Common myeloid progenitor, CD34-positive (primary cell): ENCODE measurements around the gene CDH9.

Source experiments
- CTCF ChIA-PET: fragments of 350-600 bp; sonication (Branson Sonifier 250); formaldehyde crosslinking; loops from one replicate; lab custom pipeline; 2021; ENCODE audit warnings: antibody characterized with exemption; lab: Charles Lee
- POLR2A ChIA-PET: fragments of 350-600 bp; sonication (Branson Sonifier 250); formaldehyde crosslinking; loops from one replicate; lab custom pipeline; 2021; ENCODE audit warnings: antibody characterized with exemption; lab: Charles Lee
- DNase-seq, 3 donors: peaks; one replicate each; pipeline versions ENCODE4 v3.0.0 to v3.0.0-alpha.2; 2013
- H3K27ac ChIP-seq, 2 experiments: 1 replicate in 1 of 2; 2 replicates in 1 of 2; pipeline ENCODE4 v1.7.0; 2013; ENCODE audit warnings: inconsistent platforms in 2 of 2, low read length in 2 of 2, mild to moderate bottlenecking in 2 of 2, low read depth in 1 of 2, moderate library complexity in 1 of 2; ENCODE audit not compliant: severe bottlenecking in 2 of 2, insufficient read depth in 1 of 2, poor library complexity in 1 of 2
- H3K27me3 ChIP-seq, 5 experiments: replicated peaks in 2 of 5; 1 replicate in 3 of 5; 2 replicates in 2 of 5; pipeline versions ENCODE4 v1.6.1 to v1.7.0; 2013; ENCODE audit warnings: low read length in 4 of 5, mild to moderate bottlenecking in 2 of 5, moderate library complexity in 2 of 5, inconsistent platforms in 1 of 5; ENCODE audit not compliant: insufficient read depth in 5 of 5, control insufficient read depth in 4 of 5
- H3K36me3 ChIP-seq, 4 experiments: 1 replicate in 2 of 4; 2 replicates in 2 of 4; pipeline versions ENCODE4 v1.6.1 to v1.7.0; 2013; ENCODE audit warnings: low read length in 3 of 4, control low read depth in 1 of 4, mild to moderate bottlenecking in 1 of 4; ENCODE audit not compliant: control insufficient read depth in 4 of 4, insufficient read depth in 4 of 4
- H3K4me1 ChIP-seq, 4 experiments: 1 replicate in 3 of 4; 2 replicates in 1 of 4; pipeline versions ENCODE4 v1.6.1 to v1.7.1; 2013; ENCODE audit warnings: low read length in 3 of 4, mild to moderate bottlenecking in 3 of 4, control low read depth in 1 of 4, inconsistent platforms in 1 of 4, moderate library complexity in 1 of 4; ENCODE audit not compliant: control insufficient read depth in 4 of 4, insufficient read depth in 4 of 4; ENCODE audit errors: control extremely low read depth in 1 of 4
- H3K4me3 ChIP-seq, 7 experiments: 1 replicate in 4 of 7; 2 replicates in 3 of 7; pipeline versions ENCODE4 v1.5.1 to v1.7.0; 2013; ENCODE audit warnings: mild to moderate bottlenecking in 7 of 7, low read length in 6 of 7, moderate library complexity in 6 of 7, inconsistent platforms in 2 of 7, low read depth in 2 of 7, control low read depth in 1 of 7; ENCODE audit not compliant: insufficient read depth in 4 of 7, control insufficient read depth in 1 of 7; ENCODE audit errors: extremely low read depth in 1 of 7
- H3K9me3 ChIP-seq, 5 experiments: 1 replicate in 4 of 5; 2 replicates in 1 of 5; pipeline versions ENCODE4 v1.6.1 to v1.7.1; 2013; ENCODE audit warnings: low read length in 4 of 5, mild to moderate bottlenecking in 2 of 5, inconsistent platforms in 1 of 5, low read depth in 1 of 5, moderate library complexity in 1 of 5; ENCODE audit not compliant: control insufficient read depth in 4 of 5, insufficient read depth in 2 of 5; ENCODE audit errors: control extremely low read depth in 1 of 5
- WGBS: methylation state at CpG from one replicate; pipeline ENCODE4 v1.1.5; 2013; ENCODE audit not compliant: insufficient coverage; 5-methylcytosine and 5-hydroxymethylcytosine counted together

Gene CDH9

GRCh38 chr5:27034565-27034964, 3.8 kb downstream of the CDH9 start:
- DNase-seq, result peak in 2 of 3 donors; percentile 9 to 17
- Histone ChIP-seq H3K36me3 (no peaks in the 10 kb centered on the region), H3K4me1 (peaks cover 0 to 17% (median 5%) of the 10 kb centered on the region in 4 experiments), H3K4me3 (peak overlapping the region in 1 of 7 experiments; percentile 13), H3K9me3 (peaks cover 0 to 1% (median 0%) of the 10 kb centered on the region in 5 experiments), H3K27ac (no peak overlapping the region), H3K27me3 (no peaks in the 10 kb centered on the region)
- ChIA-PET POLR2A (no interaction called here), CTCF (interaction anchor here (1.2 kb wide), 1 partner anchor 24 kb away, joined by 3 read pairs; no protein-coding TSS in a partner anchor)
- no CpG with 5 or more reads among the region's 1 CpG for WGBS

GRCh38 chr5:27026801-27027200, 11.6 kb downstream of the CDH9 start:
- POLR2A ChIA-PET, result no interaction called here
- no peak overlapping the region for H3K4me3 ChIP-seq
- no peaks in the 10 kb centered on the region for H3K4me1 ChIP-seq
- H3K27me3 ChIP-seq, result no peaks in the 10 kb centered on the region
- WGBS, result no CpG with 5 or more reads among the region's 2 CpGs
- H3K36me3 ChIP-seq, result no peaks in the 10 kb centered on the region
- DNase-seq, result no peak
- peaks cover 0 to under 1% (median 0%) of the 10 kb centered on the region in 5 experiments for H3K9me3 ChIP-seq
- H3K27ac ChIP-seq, result no peak overlapping the region
- CTCF ChIA-PET, result no interaction called here

- POLR2A ChIA-PET, result no interaction called here
- H3K36me3 ChIP-seq, result no peaks in the 10 kb centered on the region
- DNase-seq, result no peak
- H3K9me3 ChIP-seq, result no peaks in the 10 kb centered on the region
- H3K27me3 ChIP-seq, result no peaks in the 10 kb centered on the region
- no peak overlapping the region for H3K4me3 ChIP-seq
- H3K27ac ChIP-seq, result no peak overlapping the region
- H3K4me1 ChIP-seq, result no peaks in the 10 kb centered on the region
- CTCF ChIA-PET, result no interaction called here
- WGBS, result no CpG with 5 or more reads among the region's 1 CpG
Observed at GRCh38 chr5:27026063-27026462, 12.3 kb downstream of the CDH9 start.

DNA sequence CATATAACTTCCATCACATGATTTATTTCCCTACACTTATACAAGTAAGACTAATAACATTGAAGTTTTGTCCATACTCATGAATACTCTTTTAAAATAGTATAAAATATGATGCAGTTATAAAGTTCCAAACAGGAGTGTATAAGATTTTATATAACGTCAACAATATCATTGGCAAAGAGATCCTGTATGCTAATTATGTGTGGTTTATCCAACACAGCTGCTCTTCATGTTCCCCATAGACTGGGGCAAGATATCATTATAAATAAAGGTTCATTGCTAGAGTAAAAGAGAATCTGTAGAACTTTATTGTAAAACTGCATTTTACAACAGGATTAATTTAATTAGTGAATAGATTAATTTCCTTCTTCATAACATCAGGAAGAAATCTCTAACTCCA, 16.9 kb downstream of the CDH9 start:
- Histone ChIP-seq H3K27me3 (no peaks in the 10 kb centered on the region), H3K4me1 (no peaks in the 10 kb centered on the region), H3K36me3 (no peaks in the 10 kb centered on the region), H3K4me3 (no peak overlapping the region), H3K27ac (peak overlapping the region in 1 of 2 experiments; percentile 9), H3K9me3 (no peaks in the 10 kb centered on the region)
- ChIA-PET POLR2A (no interaction called here), CTCF (interaction anchor here (1.2 to 1.8 kb wide), 2 partner anchors 10 to 1744 kb away, joined by 3 to 6 read pairs; no protein-coding TSS in a partner anchor)
- 60% methylated on average over 1 of the region's 1 CpG for WGBS
- no peak for DNase-seq

- no peaks in the 10 kb centered on the region for H3K36me3 ChIP-seq
- H3K9me3 ChIP-seq, result no peaks in the 10 kb centered on the region
- no peaks in the 10 kb centered on the region for H3K27me3 ChIP-seq
- no CpG with 5 or more reads among the region's 1 CpG for WGBS
- no peaks in the 10 kb centered on the region for H3K4me1 ChIP-seq
- POLR2A ChIA-PET, result no interaction called here
- DNase-seq, result peak; percentile 46 to 70 (median 59)
- no peak overlapping the region for H3K4me3 ChIP-seq
- CTCF ChIA-PET, result interaction anchor here (0.9 to 1.8 kb wide), 4 partner anchors 10 to 1744 kb away, joined by 3 to 6 read pairs (median 4); no protein-coding TSS in a partner anchor
- H3K27ac ChIP-seq, result no peak overlapping the region
Observed at GRCh38 chr5:27020973-27021372, 17.4 kb downstream of the CDH9 start.

DNA sequence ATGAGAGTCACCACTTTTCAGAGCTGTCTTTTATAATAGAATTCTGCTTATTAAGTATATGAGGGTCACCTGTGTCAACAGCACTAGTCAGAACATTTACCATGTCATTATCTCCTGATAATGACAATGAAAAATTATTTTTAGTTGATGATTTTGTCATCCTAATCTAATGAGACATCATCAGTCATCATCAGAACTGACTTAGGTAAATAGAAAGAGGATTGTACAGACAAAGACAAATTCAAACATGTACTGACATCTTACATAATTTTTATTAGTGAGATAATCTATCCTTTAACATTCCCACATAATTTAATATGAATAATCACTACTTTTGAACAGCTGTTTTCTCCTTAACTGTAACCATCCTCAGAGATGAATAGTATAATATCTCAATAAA, 22.6 kb downstream of the CDH9 start:
- no peak overlapping the region for H3K27ac ChIP-seq
- H3K9me3 ChIP-seq, result no peaks in the 10 kb centered on the region
- CTCF ChIA-PET, result no interaction called here
- H3K4me1 ChIP-seq, result no peaks in the 10 kb centered on the region
- no peak overlapping the region for H3K4me3 ChIP-seq
- no peak for DNase-seq
- POLR2A ChIA-PET, result no interaction called here
- H3K36me3 ChIP-seq, result no peaks in the 10 kb centered on the region
- no peaks in the 10 kb centered on the region for H3K27me3 ChIP-seq

- Histone ChIP-seq H3K27ac (no peak overlapping the region), H3K27me3 (no peaks in the 10 kb centered on the region), H3K4me3 (no peak overlapping the region), H3K36me3 (no peaks in the 10 kb centered on the region), H3K9me3 (no peaks in the 10 kb centered on the region), H3K4me1 (peaks cover 0 to 4% (median 0%) of the 10 kb centered on the region in 4 experiments)
- no peak for DNase-seq
- POLR2A ChIA-PET, result no interaction called here
- 100% methylated on average over 2 of the region's 4 CpGs for WGBS
- CTCF ChIA-PET, result interaction anchor here (2.1 kb wide), 1 partner anchor 10 kb away, joined by 6 read pairs; no protein-coding TSS in a partner anchor
Observed at GRCh38 chr5:27011274-27011673, 27.1 kb downstream of the CDH9 start.
